Measurements from ENCODE around the gene COLEC12.

The COLEC12 gene

GRCh38 chr18:389658-390357, 110.7 kb downstream of the COLEC12 start:
- DNase-seq (ENCODE audit: low read depth in 2 of 2) = peak in 1 of 2 experiments; percentile 34

GRCh38 chr18:388200-388599, 112.3 kb downstream of the COLEC12 start:
- DNase-seq (ENCODE audit: low read depth in 2 of 2) = no peak

- no peak for DNase-seq (ENCODE audit: low read depth in 2 of 2)
Measured at GRCh38 chr18:386994-387393, 113.5 kb downstream of the COLEC12 start.

- no peak for DNase-seq (ENCODE audit: low read depth in 2 of 2)
Measured at GRCh38 chr18:384897-385296, 115.6 kb downstream of the COLEC12 start.

GRCh38 chr18:383135-383534, 117.4 kb downstream of the COLEC12 start:
- no peak for DNase-seq (ENCODE audit: low read depth in 2 of 2)

- no peak for DNase-seq (ENCODE audit: low read depth in 2 of 2)
Measured at GRCh38 chr18:382423-382984, 118.0 kb downstream of the COLEC12 start.

- no peak for DNase-seq (ENCODE audit: low read depth in 2 of 2)
Measured at GRCh38 chr18:379681-380330, 120.7 kb downstream of the COLEC12 start.

- no peak for DNase-seq (ENCODE audit: low read depth in 2 of 2)
Measured at GRCh38 chr18:378079-378478, 122.4 kb downstream of the COLEC12 start.

- no peak for DNase-seq (ENCODE audit: low read depth in 2 of 2)
Measured at GRCh38 chr18:377088-377487, 123.4 kb downstream of the COLEC12 start.

- DNase-seq (ENCODE audit: low read depth in 2 of 2) = no peak
Measured at GRCh38 chr18:376311-376710, 124.2 kb downstream of the COLEC12 start.

GRCh38 chr18:374721-375168, 125.8 kb downstream of the COLEC12 start:
- no peak for DNase-seq (ENCODE audit: low read depth in 2 of 2)

GRCh38 chr18:373780-374179, 126.7 kb downstream of the COLEC12 start:
- no peak for DNase-seq (ENCODE audit: low read depth in 2 of 2)

- DNase-seq (ENCODE audit: low read depth in 2 of 2) = no peak
Measured at GRCh38 chr18:371609-371982, 128.9 kb downstream of the COLEC12 start.

GRCh38 chr18:370751-371608, 129.5 kb downstream of the COLEC12 start:
- no peak for DNase-seq (ENCODE audit: low read depth in 2 of 2)

- DNase-seq (ENCODE audit: low read depth in 2 of 2) = no peak
Measured at GRCh38 chr18:369224-370015, 131.1 kb downstream of the COLEC12 start.

- DNase-seq (ENCODE audit: low read depth in 2 of 2) = no peak
Measured at GRCh38 chr18:366466-367061, 133.9 kb downstream of the COLEC12 start.

- DNase-seq (ENCODE audit: low read depth in 2 of 2) = no peak
Measured at GRCh38 chr18:365651-366050, 134.8 kb downstream of the COLEC12 start.

GRCh38 chr18:364256-364826, 136.2 kb downstream of the COLEC12 start:
- peak; percentile 75 to 76 for DNase-seq (ENCODE audit: low read depth in 2 of 2)

GRCh38 chr18:363301-364085, 137.0 kb downstream of the COLEC12 start:
- DNase-seq (ENCODE audit: low read depth in 2 of 2) = peak; percentile 90 to 92
